Keratinocyte (primary cell): ENCODE data around the gene DSCAML1. TPM values are rescaled to one million over a fixed set of nuclear protein-coding genes. Genes with fewer than 3 reads are reported as not detected.

Experiments
- DNase-seq: peaks from one replicate; pipeline ENCODE4 v3.0.0-alpha.2; 2011; ENCODE audit warnings: low read depth, missing footprints, low spot score
- FAIRE-seq: peaks from 2 replicates; lab custom pipeline; 2011; peaks lifted over from hg19 to GRCh38; lab: Jason Lieb, UNC
- H2AFZ ChIP-seq: 2 replicates; pipeline ENCODE4 v1.6.0; 2012; ENCODE audit warnings: low read length, control low read depth, inconsistent platforms; ENCODE audit not compliant: control insufficient read depth
- H3K27ac ChIP-seq: 2 replicates; pipeline ENCODE4 v1.5.1; 2011; ENCODE audit warnings: low read length; ENCODE audit not compliant: control insufficient read depth, insufficient read depth
- H3K27me3 ChIP-seq: 3 replicates; pipeline ENCODE4 v1.6.0; 2011; ENCODE audit warnings: low read length; ENCODE audit not compliant: control insufficient read depth, insufficient read depth; ENCODE audit errors: extremely low read depth
- H3K36me3 ChIP-seq, 2 experiments: 2 replicates in 1 of 2; 3 replicates in 1 of 2; pipeline ENCODE4 v1.5.1; 2011; ENCODE audit warnings: low read length in 2 of 2, mild to moderate bottlenecking in 1 of 2; ENCODE audit not compliant: control insufficient read depth in 2 of 2, insufficient read depth in 2 of 2; ENCODE audit errors: extremely low read depth in 1 of 2
- H3K4me1 ChIP-seq: 3 replicates; pipeline ENCODE4 v1.5.1; 2011; ENCODE audit warnings: low read length; ENCODE audit not compliant: control insufficient read depth, insufficient read depth; ENCODE audit errors: extremely low read depth
- H3K4me2 ChIP-seq: 3 replicates; pipeline ENCODE4 v1.6.0; 2011; ENCODE audit warnings: low read depth, low read length; ENCODE audit not compliant: control insufficient read depth, insufficient read depth; ENCODE audit errors: extremely low read depth
- H3K4me3 ChIP-seq, 3 experiments: fragments of 200-600 bp in 1 of 3; sonication (generic) in 1 of 3; 2 replicates in 2 of 3; 3 replicates in 1 of 3; pipeline ENCODE4 v1.5.1; 2011 to 2016; ENCODE audit warnings: low read length in 3 of 3, mild to moderate bottlenecking in 3 of 3, control low read depth in 2 of 3, inconsistent platforms in 1 of 3, low read depth in 1 of 3, mixed read lengths in 1 of 3, mixed run types in 1 of 3, moderate library complexity in 1 of 3; ENCODE audit not compliant: control insufficient read depth in 2 of 3, insufficient read depth in 2 of 3; ENCODE audit errors: extremely low read depth in 1 of 3
- H3K79me2 ChIP-seq: 2 replicates; pipeline ENCODE4 v1.6.0; 2012; ENCODE audit warnings: low read length; ENCODE audit not compliant: control insufficient read depth, insufficient read depth
- H3K9ac ChIP-seq: 3 replicates; pipeline ENCODE4 v1.6.0; 2011; ENCODE audit warnings: low read length; ENCODE audit not compliant: control insufficient read depth, insufficient read depth; ENCODE audit errors: extremely low read depth
- H3K9me1 ChIP-seq: 3 replicates; pipeline ENCODE4 v1.6.0; 2011; ENCODE audit warnings: low read length; ENCODE audit not compliant: control insufficient read depth, insufficient read depth; ENCODE audit errors: extremely low read depth
- H3K9me3 ChIP-seq: 2 replicates; pipeline ENCODE4 v1.5.1; 2012; ENCODE audit warnings: low read depth, low read length; ENCODE audit not compliant: control insufficient read depth
- H4K20me1 ChIP-seq: 3 replicates; pipeline ENCODE4 v1.6.0; 2011; ENCODE audit warnings: low read length; ENCODE audit not compliant: control insufficient read depth, insufficient read depth; ENCODE audit errors: extremely low read depth
- CTCF ChIP-seq, 3 experiments: IDR thresholded peaks in 1 of 3; conservative IDR thresholded peaks in 1 of 3; optimal IDR thresholded peaks in 1 of 3; 2 replicates in 2 of 3; 3 replicates in 1 of 3; pipeline versions ENCODE3 to v1.5.1; 2011; ENCODE audit warnings: low read length in 3 of 3, mild to moderate bottlenecking in 3 of 3, moderate library complexity in 2 of 3, control low read depth in 1 of 3, inconsistent platforms in 1 of 3; ENCODE audit not compliant: insufficient read depth in 2 of 3; ENCODE audit errors: extremely low read depth in 1 of 3
- EZH2 ChIP-seq: IDR thresholded peaks from one replicate; pipeline ENCODE4 v1.6.1; 2012; ENCODE audit warnings: inconsistent platforms, mild to moderate bottlenecking, low read length, moderate library complexity
- dilution Hi-C: fragments of 300-500 bp; cut with MboI; formaldehyde crosslinking; loops from one replicate; pipeline ENCODE4 v1.7.0; 2020; ENCODE audit warnings: low sequenced_read_pairs; ENCODE audit not compliant: extremely low pct_ligation_motif_present
- polyA plus RNA-seq, 5 experiments: library from polyadenylated mRNA; depleted of rRNA in 3 of 5; stranded (reverse) in 3 of 5; stranded (forward) in 1 of 5; unstranded in 1 of 5; fragments of >200 nt; gene quantifications; 1 replicate in 1 of 5; 2 replicates in 3 of 5; 3 replicates in 1 of 5; pipeline versions ENCODE4 v1.2.1 to v1.2.3, GENCODE V29; 2011 to 2012; ENCODE audit warnings: missing spikeins in 2 of 5, low read depth in 1 of 5, low replicate concordance in 1 of 5

Gene DSCAML1
- polyA plus RNA-seq, 1 donor (not counting 4 experiments of a cell fraction or from before 2014, with no cell fraction given), result not detected

GRCh38 chr11:117489999-117490679 is 306.9 kb downstream of the DSCAML1 start:
- H2AFZ ChIP-seq, result no peak overlapping the region
- no peak for DNase-seq
- dilution Hi-C loops, result no loop called here
- H3K4me1 ChIP-seq, result no peaks in the 10 kb centered on the region
- no peaks in the 10 kb centered on the region for H3K9me3 ChIP-seq
- no peaks in the 10 kb centered on the region for H4K20me1 ChIP-seq
- peaks cover 45% of the 10 kb centered on the region for H3K27me3 ChIP-seq
- H3K36me3 ChIP-seq, result no peaks in the 10 kb centered on the region
- no peak overlapping the region for H3K9ac ChIP-seq
- H3K4me2 ChIP-seq, result no peak overlapping the region
- TF ChIP-seq EZH2, result no peak
- TF ChIP-seq CTCF (optimal IDR thresholded peaks at IDR 0.05 in 1 of 3, IDR thresholded peaks at IDR 0.05 in 1 of 3, conservative IDR thresholded peaks at IDR 0.05 in 1 of 3; ENCODE audit: extremely low read depth in 1 of 3, insufficient read depth in 2 of 3, low read length in 3 of 3), result no peak
- FAIRE-seq, result no peak
- H3K9me1 ChIP-seq, result no peaks in the 10 kb centered on the region
- no peak overlapping the region for H3K27ac ChIP-seq
- no peaks in the 10 kb centered on the region for H3K79me2 ChIP-seq
- H3K4me3 ChIP-seq, result no peak overlapping the region

- Histone ChIP-seq H4K20me1 (no peaks in the 10 kb centered on the region), H3K27ac (no peak overlapping the region), H3K4me1 (no peaks in the 10 kb centered on the region), H3K9me1 (no peaks in the 10 kb centered on the region), H2AFZ (no peak overlapping the region), H3K36me3 (no peaks in the 10 kb centered on the region), H3K9me3 (no peaks in the 10 kb centered on the region), H3K9ac (no peak overlapping the region), H3K79me2 (no peaks in the 10 kb centered on the region), H3K4me3 (no peak overlapping the region), H3K27me3 (peaks cover 50% of the 10 kb centered on the region), H3K4me2 (no peak overlapping the region)
- no peak for DNase-seq
- dilution Hi-C loops, result no loop called here
- FAIRE-seq, result no peak
- no peak for TF ChIP-seq CTCF (optimal IDR thresholded peaks at IDR 0.05 in 1 of 3, IDR thresholded peaks at IDR 0.05 in 1 of 3, conservative IDR thresholded peaks at IDR 0.05 in 1 of 3; ENCODE audit: extremely low read depth in 1 of 3, insufficient read depth in 2 of 3, low read length in 3 of 3)
- TF ChIP-seq EZH2, result no peak
These were observed 307.7 kb downstream of the DSCAML1 start for GRCh38 chr11:117488996-117489952.
